Natural killer cell (primary cell): ENCODE data around the gene PRKRA. TPM values are rescaled to one million over a fixed set of nuclear protein-coding genes. Genes with fewer than 3 reads are reported as not detected.

ENCODE experiments used
- ATAC-seq, 3 donors: fragments of 150-1000 bp in 2 of 3; fragments of 200-7000 bp in 1 of 3; cut with Tn5 transposase; 1 replicate in 1 of 3; 2 replicates in 2 of 3; pipeline ENCODE4 v1.10.0; 2021; ENCODE audit warnings: mild to moderate bottlenecking in 2 of 3, moderate library complexity in 2 of 3
- DNase-seq, 2 donors: peaks; one replicate each; pipeline versions ENCODE4 v3.0.0 to v3.0.0-alpha.2; 2013 to 2021; ENCODE audit warnings: mixed read lengths in 1 of 2
- H3K27ac ChIP-seq: one replicate; pipeline ENCODE4 v1.5.1; 2013; ENCODE audit warnings: mild to moderate bottlenecking, low read length
- H3K27me3 ChIP-seq: one replicate; pipeline ENCODE4 v1.6.1; 2013; ENCODE audit warnings: low read length; ENCODE audit not compliant: control insufficient read depth, insufficient read depth
- H3K36me3 ChIP-seq: one replicate; pipeline ENCODE4 v1.6.1; 2013; ENCODE audit warnings: low read length; ENCODE audit not compliant: control insufficient read depth, insufficient read depth
- H3K4me1 ChIP-seq: one replicate; pipeline ENCODE4 v1.6.1; 2013; ENCODE audit warnings: low read length; ENCODE audit not compliant: control insufficient read depth, insufficient read depth
- H3K4me3 ChIP-seq: one replicate; pipeline ENCODE4 v1.5.1; 2013; ENCODE audit warnings: low read length
- H3K9me3 ChIP-seq: one replicate; pipeline ENCODE4 v1.6.1; 2013; ENCODE audit warnings: low read length; ENCODE audit not compliant: control insufficient read depth, insufficient read depth
- H3K27ac Mint-ChIP-seq, 2 donors: one replicate each; pipeline ENCODE4 v1.8.0; 2022; ENCODE audit warnings: mild to moderate bottlenecking in 2 of 2, mixed read lengths in 2 of 2, moderate library complexity in 1 of 2
- H3K27me3 Mint-ChIP-seq, 2 donors: one replicate each; pipeline ENCODE4 v1.8.0; 2022; ENCODE audit warnings: low read depth in 2 of 2, mixed read lengths in 2 of 2
- H3K36me3 Mint-ChIP-seq: one replicate; pipeline ENCODE4 v1.8.0; 2022; ENCODE audit warnings: mixed read lengths
- H3K4me1 Mint-ChIP-seq, 2 donors: one replicate each; pipeline ENCODE4 v1.8.0; 2022; ENCODE audit warnings: mixed read lengths in 2 of 2
- H3K4me3 Mint-ChIP-seq: one replicate; pipeline ENCODE4 v1.8.0; 2022; ENCODE audit warnings: mild to moderate bottlenecking, moderate library complexity, mixed read lengths
- H3K9me3 Mint-ChIP-seq, 2 donors: one replicate each; pipeline ENCODE4 v1.8.0; 2022; ENCODE audit warnings: mixed read lengths in 2 of 2
- WGBS: methylation state at CpG from one replicate; pipeline ENCODE4 v1.1.7; 2013; ENCODE audit warnings: missing lambda C conversion rate; ENCODE audit not compliant: insufficient coverage; 5-methylcytosine and 5-hydroxymethylcytosine counted together
- intact Hi-C: fragments of 100-400 bp; cut with micrococcal nuclease; formaldehyde crosslinking; loops from one replicate; pipeline ENCODE4 v1.14.2; 2022
- total RNA-seq, 4 donors: library from RNA; stranded (reverse); fragments of 120-200 nt in 1 of 4; gene quantifications; one replicate each; pipeline versions ENCODE4 v1.2.3 to v1.2.4, GENCODE V29; 2013 to 2022
- TF ChIP-seq, protein P1 (sequence below): fragments of 200-600 bp; IDR thresholded peaks from one replicate; pipeline ENCODE4 v1.8.0; 2022; ENCODE audit warnings: antibody characterized with exemption

Gene PRKRA
- total RNA-seq, 3 donors from 2014 or later (not counting 1 experiment from before 2014, with no cell fraction given), result 42.1 to 48.3 (median 44.0) TPM

DNA sequence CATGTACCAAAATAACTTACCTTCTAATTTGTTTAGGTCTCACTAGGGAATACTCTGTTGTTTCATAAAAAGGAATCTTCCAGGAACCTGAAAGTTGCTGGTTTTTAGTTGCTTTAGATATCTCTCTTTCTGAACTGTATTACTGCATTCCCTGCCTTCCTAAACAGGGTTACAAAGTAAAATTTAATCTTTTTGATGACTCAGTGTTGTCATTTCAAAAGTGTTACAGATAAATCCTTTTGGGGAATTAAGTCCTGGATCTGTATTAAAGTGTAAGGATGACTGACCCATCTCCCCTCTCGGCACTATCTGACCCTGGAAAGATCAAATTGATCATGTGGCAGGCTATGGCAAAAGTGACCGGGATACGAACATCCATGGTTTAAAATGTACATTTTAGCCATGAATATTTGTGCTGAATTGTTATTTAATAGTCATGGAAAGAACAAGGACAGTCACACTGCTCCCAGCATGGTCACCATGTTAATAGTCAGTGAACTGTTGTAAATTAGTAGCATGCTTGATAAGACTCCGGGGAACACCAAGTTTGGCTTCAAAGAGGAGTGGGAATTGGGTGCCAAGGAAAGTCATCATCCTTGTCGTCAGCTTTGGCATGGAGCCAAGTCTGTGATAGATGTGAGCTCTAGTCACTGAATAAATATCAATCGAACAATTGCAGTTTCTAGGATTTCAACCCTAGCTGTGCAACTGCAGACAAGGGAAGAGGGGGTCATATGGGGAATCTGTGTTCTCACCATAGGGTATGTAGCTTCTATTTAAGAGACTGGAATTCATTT is 33.5 kb upstream of the PRKRA start:
- peaks cover 9% of the 10 kb centered on the region for H3K36me3 ChIP-seq
- peaks cover 24% of the 10 kb centered on the region for H3K4me1 ChIP-seq
- H3K27ac Mint-ChIP-seq, result no peak overlapping the region
- 95% methylated on average over 6 of the region's 6 CpGs for WGBS
- TF ChIP-seq, protein P1, sequence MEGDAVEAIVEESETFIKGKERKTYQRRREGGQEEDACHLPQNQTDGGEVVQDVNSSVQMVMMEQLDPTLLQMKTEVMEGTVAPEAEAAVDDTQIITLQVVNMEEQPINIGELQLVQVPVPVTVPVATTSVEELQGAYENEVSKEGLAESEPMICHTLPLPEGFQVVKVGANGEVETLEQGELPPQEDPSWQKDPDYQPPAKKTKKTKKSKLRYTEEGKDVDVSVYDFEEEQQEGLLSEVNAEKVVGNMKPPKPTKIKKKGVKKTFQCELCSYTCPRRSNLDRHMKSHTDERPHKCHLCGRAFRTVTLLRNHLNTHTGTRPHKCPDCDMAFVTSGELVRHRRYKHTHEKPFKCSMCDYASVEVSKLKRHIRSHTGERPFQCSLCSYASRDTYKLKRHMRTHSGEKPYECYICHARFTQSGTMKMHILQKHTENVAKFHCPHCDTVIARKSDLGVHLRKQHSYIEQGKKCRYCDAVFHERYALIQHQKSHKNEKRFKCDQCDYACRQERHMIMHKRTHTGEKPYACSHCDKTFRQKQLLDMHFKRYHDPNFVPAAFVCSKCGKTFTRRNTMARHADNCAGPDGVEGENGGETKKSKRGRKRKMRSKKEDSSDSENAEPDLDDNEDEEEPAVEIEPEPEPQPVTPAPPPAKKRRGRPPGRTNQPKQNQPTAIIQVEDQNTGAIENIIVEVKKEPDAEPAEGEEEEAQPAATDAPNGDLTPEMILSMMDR, result no peak
- ATAC-seq (no peak), DNase-seq (peak in 1 of 2 donors; percentile 29)
- H3K27me3 Mint-ChIP-seq, result no peaks in the 10 kb centered on the region
- H3K27ac ChIP-seq, result no peak overlapping the region
- intact Hi-C loops, result no loop called here
- H3K36me3 Mint-ChIP-seq, result peaks cover 5% of the 10 kb centered on the region
- H3K4me3 ChIP-seq, result no peak overlapping the region
- H3K9me3 ChIP-seq, result no peaks in the 10 kb centered on the region
- no peak overlapping the region for H3K4me3 Mint-ChIP-seq
- peaks cover 43 to 74% of the 10 kb centered on the region in 2 donors for H3K4me1 Mint-ChIP-seq
- H3K27me3 ChIP-seq, result no peaks in the 10 kb centered on the region
- H3K9me3 Mint-ChIP-seq, result no peaks in the 10 kb centered on the region

DNA sequence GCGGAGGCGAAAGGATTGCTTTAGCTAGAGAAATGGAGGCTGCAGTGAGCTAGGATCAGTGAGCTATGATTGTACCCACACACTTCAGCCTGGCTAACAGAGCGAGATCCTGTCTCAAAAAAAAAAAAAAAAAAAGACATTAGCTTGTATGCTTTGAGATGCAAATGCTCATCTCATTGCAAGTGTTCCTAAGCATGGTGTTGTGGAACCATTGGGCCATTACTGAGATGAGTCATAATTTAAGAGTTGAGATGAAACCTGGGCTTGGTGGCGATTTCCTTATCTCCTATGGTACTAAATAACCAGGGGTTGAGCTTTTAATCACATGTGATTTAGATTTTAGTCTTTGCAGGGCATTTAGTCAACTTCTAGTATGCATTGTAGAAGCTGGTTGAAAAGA is 31.5 kb upstream of the PRKRA start:
- Mint-ChIP-seq H3K27me3 (no peaks in the 10 kb centered on the region), H3K4me3 (peak overlapping the region; percentile 68), H3K36me3 (peaks cover 5% of the 10 kb centered on the region), H3K9me3 (no peaks in the 10 kb centered on the region), H3K4me1 (peaks cover 43 to 74% of the 10 kb centered on the region in 2 donors), H3K27ac (peak overlapping the region; percentile 60 to 99)
- H3K9me3 ChIP-seq, result no peaks in the 10 kb centered on the region
- intact Hi-C loops, result no loop called here
- 86% methylated on average over 3 of the region's 4 CpGs for WGBS
- TF ChIP-seq, protein P1, result no peak
- H3K36me3 ChIP-seq, result no peaks in the 10 kb centered on the region
- no peaks in the 10 kb centered on the region for H3K27me3 ChIP-seq
- H3K27ac ChIP-seq, result no peak overlapping the region
- no peak overlapping the region for H3K4me3 ChIP-seq
- no peak for ATAC-seq
- H3K4me1 ChIP-seq, result peaks cover 32% of the 10 kb centered on the region
- peak in 1 of 2 donors; percentile 18 for DNase-seq

DNA sequence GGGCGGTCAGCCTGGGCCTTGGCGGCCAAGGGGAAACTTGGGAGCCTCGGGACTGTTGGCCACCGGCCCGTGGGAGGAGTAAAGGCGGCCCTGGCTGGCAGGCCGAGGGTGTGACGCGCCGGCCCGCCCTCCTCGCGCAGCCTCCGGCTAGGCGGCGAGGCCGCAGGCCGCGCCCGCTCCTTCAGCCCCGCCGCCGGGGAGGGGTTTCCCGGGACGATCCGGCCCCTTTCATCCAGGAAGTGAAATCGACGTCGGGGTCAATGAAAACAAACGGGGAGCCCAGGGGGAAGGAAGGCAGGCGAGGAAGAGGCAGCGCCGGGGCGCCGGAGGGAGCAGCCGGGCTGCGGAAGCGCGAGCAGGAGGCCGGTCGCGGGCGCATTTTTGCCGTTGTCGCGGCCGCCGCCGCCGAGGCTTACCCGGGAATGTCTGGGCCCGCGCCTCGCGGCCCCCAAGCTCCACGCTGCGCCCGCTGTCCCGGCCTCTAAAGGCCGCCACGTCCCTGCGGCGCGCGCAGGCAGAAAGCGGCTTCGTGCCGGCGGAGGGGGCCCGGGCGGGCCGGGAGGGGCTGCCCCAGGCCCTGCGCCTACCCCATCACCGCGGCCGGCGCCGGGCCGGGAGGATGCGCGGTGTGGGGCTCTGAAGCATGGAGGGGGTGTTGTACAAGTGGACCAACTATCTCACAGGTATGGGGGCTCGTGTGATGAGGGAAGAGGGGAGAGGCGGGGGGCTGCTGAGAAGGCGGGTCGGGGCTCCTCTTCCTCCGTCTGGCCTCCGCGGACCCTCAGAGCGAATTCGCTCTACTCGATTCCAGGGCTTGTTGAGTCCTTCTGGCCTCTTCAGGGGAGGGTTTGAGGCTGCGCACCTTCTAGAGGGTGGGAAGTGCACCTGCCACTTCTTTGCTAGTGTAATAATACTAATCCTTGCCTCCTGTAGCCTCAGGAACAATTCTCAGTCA is 29.5 kb upstream of the PRKRA start, which contains the start of gene PLEKHA3:
Gene PLEKHA3, plus strand, starts transcription at position 231 of the 955 bp plus-strand sequence. Its CDS starts 413 bp downstream, at position 644.
- WGBS, result under 1% methylated on average over 91 of the region's 92 CpGs
- Histone ChIP-seq H3K4me1 (peaks cover 32% of the 10 kb centered on the region), H3K9me3 (no peaks in the 10 kb centered on the region), H3K4me3 (peak within 1 kb of the TSS; percentile 60), H3K27me3 (no peaks in the 10 kb centered on the region), H3K27ac (peak within 1 kb of the TSS; percentile 83), H3K36me3 (no peaks in the 10 kb centered on the region)
- H3K27me3 Mint-ChIP-seq, result no peaks in the 10 kb centered on the region
- intact Hi-C loops, result no loop called here
- no peaks in the 10 kb centered on the region for H3K9me3 Mint-ChIP-seq
- TF ChIP-seq, protein P1, result no peak
- peak within 1 kb of the TSS; percentile 98 for H3K4me3 Mint-ChIP-seq
- ATAC-seq (peak; percentile 58 to 83 (median 72)), DNase-seq (peak; percentile 79 to 86)
- H3K4me1 Mint-ChIP-seq, result peaks cover 41 to 61% of the 10 kb centered on the region in 2 donors
- no peaks in the 10 kb centered on the region for H3K36me3 Mint-ChIP-seq
- H3K27ac Mint-ChIP-seq, result peak within 1 kb of the TSS; percentile 97 to 99
